Lower leg skin (tissue), 4 donors: ENCODE results near the gene SEPTIN8. TPM values are rescaled to one million over a fixed set of nuclear protein-coding genes. Genes with fewer than 3 reads are reported as not detected.

Experiments used
- DNase-seq, 2 donors: peaks; one replicate each; pipeline ENCODE4 v3.0.0-alpha.2; 2019; ENCODE audit warnings: low spot score in 2 of 2
- H3K4me3 ChIP-seq: fragments of 200-600 bp; sonication (generic); 2 replicates; pipeline ENCODE4 v1.5.1; 2017; ENCODE audit warnings: mild to moderate bottlenecking, low read depth; ENCODE audit not compliant: poor library complexity, severe bottlenecking
- POLR2A ChIP-seq, 2 donors: fragments of 450-650 bp; IDR thresholded peaks; one replicate each; pipeline ENCODE4 v1.6.1; 2016 to 2017; ENCODE audit warnings: antibody characterized with exemption in 2 of 2, mild to moderate bottlenecking in 1 of 2, moderate library complexity in 1 of 2
- WGBS, 2 donors: methylation state at CpG; one replicate each; pipeline ENCODE4 v1.1.5; 2018; 5-methylcytosine and 5-hydroxymethylcytosine counted together
- intact Hi-C: fragments of 100-400 bp; cut with DNase I; formaldehyde crosslinking; loops from one replicate; pipeline ENCODE4 v1.15.0; 2023; ENCODE audit warnings: low total_unique reads
- total RNA-seq, 4 donors: library from RNA; depleted of rRNA; stranded (reverse); fragments of >200 nt; gene quantifications; one replicate each; pipeline ENCODE4 v1.1.0, GENCODE V29; 2016
- TF ChIP-seq, protein P1 (sequence below), 3 donors: fragments of 450-650 bp; IDR thresholded peaks; one replicate each; pipeline ENCODE4 v1.5.1; 2016; ENCODE audit warnings: antibody characterized with exemption in 3 of 3, mild to moderate bottlenecking in 3 of 3, moderate library complexity in 2 of 3

Gene SEPTIN8
- total RNA-seq, 4 donors from 2014 or later = 70.0 to 99.6 (median 87.8) TPM

DNA sequence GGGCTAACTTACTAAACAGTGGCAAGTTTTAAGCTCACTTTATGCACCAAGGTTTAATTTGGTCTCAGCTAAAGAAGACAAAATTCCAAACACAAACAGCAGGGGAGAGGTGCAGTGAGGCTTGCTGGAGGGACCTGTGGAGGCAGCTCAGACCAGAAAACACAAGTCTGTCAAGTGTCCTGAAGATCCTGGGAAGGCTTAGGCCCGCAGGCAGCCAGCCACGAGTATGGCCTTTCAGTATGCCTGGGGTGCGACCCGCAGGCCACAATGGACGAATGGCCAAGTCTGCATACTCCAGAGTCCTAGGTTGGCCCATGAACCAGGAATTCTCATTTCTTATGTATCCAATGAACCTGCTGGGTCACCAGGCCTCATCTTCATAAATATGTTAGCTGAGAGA, 20.5 kb downstream of the SEPTIN8 start:
- no peak overlapping the region for H3K4me3 ChIP-seq
- 91 to 93% methylated on average over 5 of the region's 5 CpGs for WGBS, 2 donors
- TF ChIP-seq POLR2A (IDR thresholded peaks at IDR 0.05) = no peak
- TF ChIP-seq, protein P1, sequence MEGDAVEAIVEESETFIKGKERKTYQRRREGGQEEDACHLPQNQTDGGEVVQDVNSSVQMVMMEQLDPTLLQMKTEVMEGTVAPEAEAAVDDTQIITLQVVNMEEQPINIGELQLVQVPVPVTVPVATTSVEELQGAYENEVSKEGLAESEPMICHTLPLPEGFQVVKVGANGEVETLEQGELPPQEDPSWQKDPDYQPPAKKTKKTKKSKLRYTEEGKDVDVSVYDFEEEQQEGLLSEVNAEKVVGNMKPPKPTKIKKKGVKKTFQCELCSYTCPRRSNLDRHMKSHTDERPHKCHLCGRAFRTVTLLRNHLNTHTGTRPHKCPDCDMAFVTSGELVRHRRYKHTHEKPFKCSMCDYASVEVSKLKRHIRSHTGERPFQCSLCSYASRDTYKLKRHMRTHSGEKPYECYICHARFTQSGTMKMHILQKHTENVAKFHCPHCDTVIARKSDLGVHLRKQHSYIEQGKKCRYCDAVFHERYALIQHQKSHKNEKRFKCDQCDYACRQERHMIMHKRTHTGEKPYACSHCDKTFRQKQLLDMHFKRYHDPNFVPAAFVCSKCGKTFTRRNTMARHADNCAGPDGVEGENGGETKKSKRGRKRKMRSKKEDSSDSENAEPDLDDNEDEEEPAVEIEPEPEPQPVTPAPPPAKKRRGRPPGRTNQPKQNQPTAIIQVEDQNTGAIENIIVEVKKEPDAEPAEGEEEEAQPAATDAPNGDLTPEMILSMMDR (IDR thresholded peaks at IDR 0.05) = no peak
- DNase-seq = no peak
- intact Hi-C loops = loop anchor here (10.0 kb wide), 1 partner anchor 58 kb away; the partner anchor contains the start of gene SOWAHA

DNA sequence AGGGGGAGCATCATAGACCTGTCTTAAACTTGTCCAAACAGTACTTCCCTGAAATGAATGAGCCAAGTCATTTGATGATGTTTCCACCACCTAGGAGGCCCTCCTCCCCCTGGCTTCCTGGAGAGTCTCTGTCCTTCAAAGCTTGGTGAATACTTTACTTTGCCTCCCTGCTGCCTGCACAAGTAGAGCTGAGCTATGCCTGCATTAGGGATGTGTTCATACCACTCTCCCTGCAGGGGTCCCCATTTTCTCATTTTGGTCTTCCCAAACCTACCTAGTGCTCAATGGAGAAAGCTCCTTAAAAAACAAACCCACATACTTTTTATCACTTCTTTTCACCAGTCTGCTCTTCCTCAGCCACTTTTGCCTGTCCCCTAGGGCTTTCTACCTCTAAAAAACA, 22.1 kb downstream of the SEPTIN8 start:
- H3K4me3 ChIP-seq = no peak overlapping the region
- intact Hi-C loops = loop anchor here (10.0 kb wide), 1 partner anchor 60 kb away; the partner anchor contains the start of gene SOWAHA
- no peak for DNase-seq
- TF ChIP-seq, protein P1 (IDR thresholded peaks at IDR 0.05) = no peak

DNA sequence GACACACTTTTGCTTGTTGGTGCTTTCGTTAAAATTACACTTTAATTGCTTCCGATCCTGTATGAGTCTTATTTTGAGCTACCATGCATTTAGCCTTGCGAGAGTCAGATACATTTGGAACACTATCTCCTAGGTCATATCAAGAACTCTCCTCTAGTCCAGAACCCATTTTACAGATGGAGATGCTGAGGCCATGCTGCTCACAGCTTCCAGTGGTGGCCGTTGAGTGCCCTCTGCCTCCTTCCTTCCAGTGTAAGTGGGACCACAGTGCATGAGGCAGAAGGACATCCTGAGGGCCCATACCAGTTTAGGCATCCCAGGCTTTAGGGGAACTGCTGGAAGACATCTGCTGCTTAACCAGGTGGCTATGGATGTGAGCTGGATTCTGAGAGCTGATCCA, 22.9 kb downstream of the SEPTIN8 start:
- WGBS, 2 donors = 93 to 96% methylated on average over 4 of the region's 4 CpGs
- intact Hi-C loops = loop anchor here (10.0 kb wide), 1 partner anchor 61 kb away; the partner anchor contains the start of gene SOWAHA
- DNase-seq = no peak
- H3K4me3 ChIP-seq = no peak overlapping the region
- TF ChIP-seq POLR2A (IDR thresholded peaks at IDR 0.05) = no peak
- TF ChIP-seq, protein P1 (IDR thresholded peaks at IDR 0.05) = no peak

DNA sequence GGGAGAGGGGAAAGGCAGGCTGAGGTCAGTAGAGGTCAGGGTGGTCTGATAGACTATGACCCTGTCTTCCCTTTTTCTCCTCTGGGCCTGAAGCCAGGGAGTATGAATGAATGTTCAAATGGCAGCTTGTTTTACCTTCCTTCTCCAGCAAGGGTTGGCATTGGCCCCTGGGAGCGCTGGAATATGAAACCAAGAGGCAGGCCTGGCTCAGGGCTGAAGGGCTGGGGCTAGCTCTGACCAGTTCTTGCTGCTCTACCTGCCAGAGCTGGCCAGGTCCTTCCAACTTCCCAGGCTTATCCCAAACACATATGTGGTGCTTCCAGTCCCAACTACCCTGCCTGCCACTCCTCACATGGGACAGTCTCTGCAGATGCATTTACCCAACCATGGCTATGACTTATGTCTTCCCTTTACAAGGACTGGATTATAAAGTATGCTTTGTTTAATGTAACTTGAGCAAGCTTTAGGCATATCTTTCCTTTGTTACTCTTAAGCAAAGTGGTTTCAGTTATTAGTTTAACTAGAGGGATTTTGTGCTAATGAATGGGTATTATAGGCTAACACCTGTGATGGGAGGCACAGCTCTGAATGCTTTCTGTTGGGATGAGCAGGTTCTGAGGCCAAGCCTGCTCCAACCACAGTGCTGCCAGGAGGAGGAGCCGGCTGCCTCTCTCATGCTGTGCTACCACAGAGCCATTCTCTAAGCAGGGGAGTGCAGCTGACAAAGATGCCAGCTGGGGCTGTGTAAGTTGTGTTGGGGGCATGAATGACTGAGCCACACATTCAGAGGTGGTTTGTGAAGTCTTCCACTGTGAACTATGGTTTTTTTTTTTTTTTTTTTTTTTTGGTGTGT, 23.7 kb downstream of the SEPTIN8 start:
- peak in 1 of 2 donors; percentile 83 for DNase-seq
- H3K4me3 ChIP-seq = no peak overlapping the region
- intact Hi-C loops = loop anchor here (10.0 kb wide), 1 partner anchor 61 kb away; the partner anchor contains the start of gene SOWAHA
- 65 to 86% methylated on average over 2 of the region's 2 CpGs for WGBS, 2 donors
- TF ChIP-seq, protein P1 (IDR thresholded peaks at IDR 0.05) = no peak
- TF ChIP-seq POLR2A (IDR thresholded peaks at IDR 0.05) = no peak

DNA sequence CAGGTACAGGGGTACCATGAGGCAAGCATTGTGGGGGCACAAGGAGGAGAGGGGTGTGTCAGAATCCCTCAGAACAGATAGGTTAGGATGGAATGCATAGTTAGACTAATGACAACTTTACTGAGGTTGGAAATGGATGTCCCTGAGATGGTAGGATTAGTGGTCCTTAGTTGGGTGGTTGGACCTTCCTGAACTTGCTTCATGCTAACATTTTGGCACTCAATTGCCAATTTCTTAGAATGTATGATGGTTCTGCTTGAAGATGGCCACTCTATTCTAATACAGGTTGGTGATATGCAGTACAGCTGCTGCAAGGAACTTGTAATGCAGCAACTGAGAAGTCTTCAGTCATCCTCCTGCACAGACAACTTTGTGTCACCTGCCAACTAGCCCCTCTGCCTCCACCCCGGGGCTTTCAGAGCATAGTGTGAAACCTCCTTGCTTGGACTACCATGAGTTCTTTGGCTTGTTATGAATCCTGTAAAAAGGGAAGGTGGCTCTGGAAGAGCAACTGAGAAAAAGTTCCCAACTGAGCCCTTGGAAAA, 24.4 kb downstream of the SEPTIN8 start:
- DNase-seq = no peak
- 88 to 93% methylated on average over 1 of the region's 1 CpG for WGBS, 2 donors
- H3K4me3 ChIP-seq = no peak overlapping the region
- intact Hi-C loops = loop anchor here (10.0 kb wide), 1 partner anchor 62 kb away; the partner anchor contains the start of gene SOWAHA
- TF ChIP-seq, protein P1 (IDR thresholded peaks at IDR 0.05) = no peak
- TF ChIP-seq POLR2A (IDR thresholded peaks at IDR 0.05) = no peak
